ENCODE measurements around the gene STRA6.

STRA6 gene

DNA sequence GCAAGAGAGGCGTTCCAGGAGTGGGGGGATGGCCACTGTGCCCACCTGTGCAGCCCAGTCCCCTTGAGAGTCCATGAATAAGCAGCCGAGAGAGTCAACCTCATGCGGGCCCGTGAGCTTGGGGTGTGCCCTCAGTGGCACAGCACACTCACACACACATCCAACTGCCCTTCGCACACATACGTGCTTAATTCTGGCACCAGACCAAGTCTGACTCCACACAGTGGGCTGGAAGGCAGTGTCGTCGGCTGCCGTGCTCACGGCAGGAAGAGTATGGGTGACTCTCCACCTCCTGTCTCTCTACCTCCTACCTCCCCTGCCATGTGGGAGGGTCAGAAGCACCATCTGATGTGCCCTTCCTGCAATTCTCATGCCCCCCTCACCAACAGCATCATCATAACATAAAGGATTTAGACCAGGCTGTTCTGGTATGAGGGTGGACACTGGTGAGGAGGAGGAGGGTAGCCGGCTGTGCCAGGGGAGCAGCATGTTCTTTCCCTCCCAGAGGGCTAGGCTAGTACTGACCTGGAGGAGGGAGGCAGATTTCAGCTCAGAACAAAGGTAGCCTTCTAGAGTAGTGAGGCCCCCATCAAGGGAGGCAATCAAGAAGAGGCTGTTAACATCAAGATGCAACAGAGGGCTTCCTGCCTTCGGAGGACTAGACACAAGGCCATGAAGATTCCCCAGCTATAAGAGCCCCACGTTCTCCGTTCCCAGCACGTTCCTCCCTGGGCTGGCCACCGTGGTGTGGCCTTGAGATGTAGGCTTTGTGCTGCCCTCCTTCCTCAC is 5.3 kb upstream of the STRA6 start:
- no peak for DNase-seq (ENCODE audit: low spot score)

DNA sequence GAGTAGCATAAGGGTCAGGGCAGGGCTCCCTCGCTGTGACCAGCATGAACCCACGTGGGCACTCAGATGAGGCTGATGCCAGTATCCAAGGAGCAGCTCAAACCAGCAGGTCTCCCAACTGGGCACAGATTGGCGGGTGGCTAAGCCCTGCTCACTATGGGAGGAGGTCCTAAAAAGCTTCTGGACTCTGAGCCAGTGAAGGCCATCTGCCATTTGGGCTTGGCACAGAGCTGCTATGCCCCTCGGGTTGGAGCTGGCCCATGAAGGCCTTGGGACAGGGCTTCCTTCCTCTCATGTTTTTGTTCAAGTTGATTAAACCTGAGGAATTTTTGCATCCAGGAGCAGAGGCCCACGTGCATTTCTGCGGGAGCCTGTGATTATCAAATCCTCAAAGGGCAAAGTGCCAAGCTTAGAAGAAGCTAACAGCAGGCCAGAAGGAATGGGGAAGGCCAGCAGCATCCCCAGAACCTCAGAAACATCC is 4.3 kb upstream of the STRA6 start:
- DNase-seq (ENCODE audit: low spot score), result no peak

DNA sequence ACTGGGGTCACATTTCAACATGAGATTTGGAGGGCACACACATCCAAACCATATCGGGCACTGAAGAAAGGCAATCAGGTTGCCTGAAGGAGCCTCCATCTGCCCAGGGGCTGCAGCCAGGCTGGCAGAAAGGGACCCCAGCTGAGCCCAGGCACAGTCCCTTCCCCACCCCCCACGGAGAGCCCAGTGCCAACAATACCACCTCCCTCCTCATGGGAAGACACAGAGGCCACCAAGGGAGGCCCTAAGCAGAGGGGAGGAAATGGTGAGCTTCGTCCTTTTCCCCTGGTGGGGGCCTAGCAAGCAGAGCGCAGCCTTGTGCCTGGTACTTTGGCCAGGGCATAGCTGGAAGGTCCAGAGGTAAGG is 3.0 kb upstream of the STRA6 start:
- no peak for DNase-seq (ENCODE audit: low spot score)

DNA sequence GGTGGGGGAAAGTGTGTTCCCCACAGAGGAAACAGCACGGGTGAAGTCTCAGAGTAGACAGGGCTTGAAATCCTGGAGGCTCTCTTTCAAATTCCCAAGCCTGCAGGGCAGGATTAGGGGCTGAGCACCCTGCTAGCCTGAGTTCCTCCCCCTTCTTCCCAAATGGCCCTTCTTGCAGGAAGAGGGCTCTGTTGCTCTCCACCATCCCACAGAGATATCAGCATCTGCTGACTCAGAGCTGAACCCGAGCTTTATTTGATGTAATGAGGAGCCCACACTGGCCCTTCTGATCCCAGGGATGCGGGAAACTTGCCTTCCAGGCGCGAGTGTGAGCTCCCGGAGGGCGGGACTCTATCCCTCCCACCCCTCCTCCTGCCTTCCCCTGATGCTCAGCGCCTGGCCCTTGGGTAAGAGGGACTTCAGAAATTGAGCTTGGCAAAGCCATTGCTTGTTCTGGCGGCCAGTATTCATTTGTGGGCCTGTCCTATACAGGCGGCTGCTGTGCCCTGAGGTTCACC is 1.4 kb upstream of the STRA6 start:
- no peak for DNase-seq (ENCODE audit: low spot score)

DNA sequence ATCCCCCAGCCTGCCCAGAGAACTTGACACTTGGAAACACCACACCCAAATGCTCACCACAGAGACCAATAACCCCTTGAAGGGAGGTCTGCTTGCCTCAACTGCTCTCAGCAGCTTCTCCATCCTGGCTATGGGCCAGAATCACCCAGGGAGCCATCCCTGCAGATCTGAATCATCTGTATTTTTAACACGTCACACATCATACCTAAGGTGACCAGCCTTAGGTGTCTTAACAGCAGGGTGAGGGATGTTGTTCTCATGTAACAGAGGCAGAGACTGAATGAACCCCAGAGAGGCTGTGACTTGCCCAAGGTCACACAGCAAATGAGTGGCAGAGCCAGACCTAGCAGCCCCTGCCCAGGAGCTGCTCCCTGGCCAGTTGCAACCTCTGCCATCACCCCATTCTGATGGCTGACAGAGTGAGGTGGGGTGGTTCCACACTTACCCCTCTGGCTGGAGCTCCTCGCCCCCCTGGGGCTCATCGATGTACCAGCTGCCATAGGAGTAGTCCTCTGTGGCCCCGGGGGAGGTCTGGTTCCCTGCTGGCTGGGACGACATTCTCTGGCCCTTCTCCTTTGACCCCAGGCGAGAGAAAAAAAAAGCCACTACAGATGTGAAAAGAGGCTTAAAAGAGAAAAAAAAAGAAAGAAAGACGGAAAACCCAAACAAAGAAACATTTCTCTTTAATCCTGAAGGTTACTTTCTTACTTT is 722 bp downstream of the STRA6 start:
- no peak for DNase-seq (ENCODE audit: low spot score)

DNA sequence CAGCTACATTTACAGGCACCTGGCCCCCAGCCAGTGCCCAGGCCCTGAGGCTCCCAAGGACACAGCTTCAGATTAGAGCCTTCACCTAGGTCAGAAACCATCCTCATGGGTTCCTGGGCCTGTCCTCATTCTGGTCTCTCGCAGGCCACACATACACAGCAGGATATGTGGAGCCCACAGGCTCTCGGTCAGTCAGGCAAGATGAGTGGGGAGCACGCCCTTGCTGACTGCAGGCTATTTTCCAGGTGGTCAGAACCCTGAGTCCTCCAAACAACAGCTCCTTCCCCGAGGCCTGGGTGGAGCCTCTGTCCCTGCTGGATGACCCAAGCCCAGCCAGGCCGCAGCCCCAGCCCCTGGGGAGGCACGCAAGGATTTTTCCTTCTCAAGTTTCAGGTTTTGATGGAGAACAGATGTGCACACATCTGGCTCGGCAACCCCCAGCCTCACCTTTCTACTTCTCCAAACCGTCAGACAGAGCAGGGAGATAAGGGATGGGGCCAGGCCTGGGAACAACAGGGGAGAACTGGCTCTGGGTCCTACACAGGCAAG is 1.6 kb downstream of the STRA6 start:
- no peak for DNase-seq (ENCODE audit: low spot score)

DNA sequence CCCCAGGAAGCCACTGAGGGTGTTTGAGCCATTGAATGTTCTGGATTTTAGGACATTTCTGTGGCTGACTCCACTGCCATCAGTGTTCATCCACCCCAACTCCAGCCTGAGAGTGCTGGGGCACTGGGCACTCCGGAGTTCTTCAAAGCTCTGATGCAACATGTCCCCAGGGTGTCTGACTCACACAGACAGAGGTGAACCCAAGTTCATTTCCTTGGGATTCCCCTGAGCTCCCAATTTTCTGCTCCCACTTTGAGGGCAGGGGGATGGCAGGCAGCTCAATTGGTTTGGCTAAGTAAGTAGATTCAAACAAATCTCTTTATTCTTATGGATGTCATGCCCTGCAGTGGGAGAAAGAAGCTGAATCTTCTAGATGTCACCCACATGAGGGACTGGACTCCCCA is 2.2 kb downstream of the STRA6 start:
- DNase-seq (ENCODE audit: low spot score), result no peak

DNA sequence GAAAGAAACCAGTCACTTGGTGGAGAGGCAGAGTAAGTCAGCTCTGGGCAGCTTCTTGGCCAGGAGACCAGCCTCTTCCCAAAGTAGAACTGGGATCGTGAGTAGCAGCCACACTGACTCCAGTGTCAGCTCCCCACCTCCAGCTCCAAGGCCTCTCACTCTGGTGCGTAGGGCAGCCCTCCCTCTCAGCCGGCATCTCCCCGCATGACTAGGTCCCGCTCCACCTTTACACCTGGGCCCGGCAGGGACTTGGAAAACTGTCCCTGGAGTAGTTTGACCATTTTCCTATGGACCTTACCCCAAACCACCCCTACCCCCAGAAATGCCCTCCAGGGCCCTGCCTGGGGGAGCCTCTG is 3.3 kb downstream of the STRA6 start:
- DNase-seq (ENCODE audit: low spot score), result no peak

DNA sequence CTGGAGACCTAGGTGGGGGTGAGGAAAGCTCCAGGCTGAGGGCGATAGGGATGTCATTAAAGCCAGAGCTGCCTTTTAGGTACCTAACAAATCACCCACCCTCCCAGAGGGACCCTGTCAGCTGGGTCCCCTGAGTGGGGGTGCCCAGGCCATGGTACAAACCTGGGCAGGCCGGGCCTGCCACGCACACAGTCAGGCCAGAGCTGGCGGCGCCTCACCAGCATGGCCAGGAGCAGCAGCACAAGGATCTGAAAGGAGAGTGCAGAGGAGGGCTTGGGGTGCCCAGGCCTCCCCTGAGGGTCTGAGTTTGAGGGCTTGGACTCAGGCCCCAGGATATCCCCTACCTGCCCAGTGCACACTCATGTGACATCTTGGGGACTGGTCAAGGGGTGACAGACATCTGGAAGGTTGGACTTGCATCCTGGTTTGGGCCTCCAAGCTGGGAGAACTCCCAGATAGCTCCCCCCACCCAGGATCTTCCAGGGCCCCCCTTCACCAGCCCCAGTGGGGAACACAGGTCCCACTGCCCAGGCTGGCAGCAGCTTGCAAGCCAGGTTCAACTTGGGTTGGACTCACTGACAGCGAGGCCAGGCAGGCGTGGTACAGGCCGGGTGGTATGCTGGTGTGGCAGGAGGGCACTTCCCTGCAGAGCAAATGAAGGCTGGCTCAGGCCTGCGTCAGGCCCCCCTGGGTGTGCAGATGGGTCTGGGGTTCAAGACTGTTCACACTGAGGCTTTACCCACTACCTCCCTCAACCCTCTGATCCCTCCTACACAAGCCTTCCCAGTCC is 5.2 kb downstream of the STRA6 start:
- no peak for DNase-seq (ENCODE audit: low spot score)

DNA sequence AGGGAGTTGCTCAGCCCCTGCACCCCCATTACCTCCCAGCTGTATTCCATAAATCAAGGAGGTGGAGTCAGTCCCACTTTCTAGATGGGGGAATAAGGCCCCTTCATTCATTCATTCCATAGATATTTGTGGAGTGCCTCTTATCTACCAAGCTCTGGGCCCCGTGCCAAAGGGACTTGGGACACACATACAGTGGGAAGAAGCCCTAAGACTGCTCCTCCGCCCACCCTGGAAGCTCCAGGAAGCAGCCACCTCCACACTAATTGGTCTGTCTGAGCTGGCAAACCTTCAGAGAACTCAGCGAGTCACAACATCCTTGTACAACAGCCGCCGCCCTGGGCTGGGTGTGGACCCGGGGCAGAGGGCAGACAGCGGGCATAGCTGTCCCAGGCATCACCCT is 6.4 kb downstream of the STRA6 start:
- DNase-seq (ENCODE audit: low spot score), result no peak

DNA sequence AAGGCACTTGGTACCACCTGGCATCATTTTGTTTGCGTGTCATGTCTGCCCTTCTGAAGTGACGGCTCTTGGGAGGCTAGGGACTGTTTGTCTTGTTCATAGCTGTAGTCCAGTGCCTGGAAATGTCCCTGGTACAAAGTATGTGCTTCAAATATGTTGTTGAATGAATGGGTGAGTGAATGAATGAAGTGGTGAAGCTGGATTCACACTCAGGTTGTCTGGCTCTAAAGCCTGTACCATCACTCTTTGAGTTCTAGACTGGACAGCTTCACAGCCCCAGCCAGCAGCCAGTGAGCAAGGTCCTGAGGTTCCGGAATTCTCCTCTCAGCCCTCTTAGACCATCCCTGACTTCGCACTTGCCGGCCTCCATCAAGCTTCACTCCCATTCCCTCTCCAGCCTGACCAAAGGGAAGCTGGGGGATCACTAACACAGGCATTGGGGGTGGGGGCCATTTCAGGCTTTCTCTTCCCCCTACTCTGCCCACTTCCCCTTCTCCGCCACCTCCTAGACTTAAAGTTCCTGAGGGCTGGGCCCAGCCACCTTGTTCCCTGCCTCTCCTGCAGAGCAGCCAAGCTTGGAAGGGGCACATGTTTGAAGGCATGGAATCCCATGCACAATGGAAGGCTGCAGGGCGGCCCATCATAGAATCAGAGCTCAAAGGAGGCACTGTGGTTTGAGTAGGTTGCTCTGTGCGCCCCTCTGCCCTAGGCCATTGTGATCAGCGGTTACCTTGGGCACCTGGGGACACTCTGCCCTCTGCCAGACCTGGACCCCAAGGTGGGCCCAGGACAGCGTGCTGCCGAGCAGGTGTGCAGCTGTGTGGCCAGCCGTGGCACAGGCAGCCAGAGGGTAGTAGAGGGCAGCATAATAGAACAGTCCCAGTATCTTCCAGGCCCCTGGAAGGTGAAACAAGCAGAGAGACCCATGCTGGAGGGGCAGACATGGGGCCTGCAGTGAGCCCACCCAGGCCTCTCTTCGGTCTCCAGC is 7.7 kb downstream of the STRA6 start:
- DNase-seq (ENCODE audit: low spot score), result no peak

DNA sequence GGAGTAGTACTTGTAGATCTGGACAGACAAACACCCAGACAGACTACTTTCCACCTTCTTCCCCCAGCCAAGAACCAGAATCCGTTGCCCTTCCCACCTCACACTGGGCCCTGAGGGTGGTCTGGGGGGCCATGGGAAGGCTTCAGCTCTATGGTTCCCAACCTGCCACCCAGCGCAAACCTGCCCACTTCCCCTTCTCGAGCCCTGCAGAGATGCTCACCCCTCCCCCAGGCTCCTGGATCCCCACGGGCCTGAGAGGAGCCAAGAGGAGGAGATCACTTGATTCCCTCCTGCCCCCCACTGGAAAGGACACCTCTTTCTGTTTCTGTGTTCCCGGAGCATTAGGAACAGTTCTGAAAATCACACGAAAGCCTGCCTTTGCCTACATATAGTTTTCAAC is 8.7 kb downstream of the STRA6 start:
- no peak for DNase-seq (ENCODE audit: low spot score)

DNA sequence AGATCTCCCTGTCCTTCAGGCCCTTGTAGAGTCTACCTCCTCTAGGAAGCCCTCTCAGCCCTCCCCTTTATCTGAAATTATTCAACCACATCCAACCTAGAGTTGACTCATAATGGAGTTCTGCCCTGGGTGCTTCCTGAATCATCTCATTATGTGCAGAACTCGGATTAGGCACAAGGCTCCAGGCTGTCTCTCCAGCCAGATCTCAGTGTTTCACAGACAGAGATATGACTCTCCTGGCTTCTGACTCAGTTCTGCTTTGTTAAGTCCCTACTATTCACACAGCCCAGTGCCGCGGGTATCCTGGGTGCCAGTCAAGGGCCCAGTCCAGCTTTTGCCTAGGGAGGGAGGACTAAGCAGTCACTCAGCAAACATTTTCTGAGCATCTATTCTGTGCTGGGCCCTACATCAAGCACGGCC is 9.3 kb downstream of the STRA6 start:
- DNase-seq (ENCODE audit: low spot score), result no peak

DNA sequence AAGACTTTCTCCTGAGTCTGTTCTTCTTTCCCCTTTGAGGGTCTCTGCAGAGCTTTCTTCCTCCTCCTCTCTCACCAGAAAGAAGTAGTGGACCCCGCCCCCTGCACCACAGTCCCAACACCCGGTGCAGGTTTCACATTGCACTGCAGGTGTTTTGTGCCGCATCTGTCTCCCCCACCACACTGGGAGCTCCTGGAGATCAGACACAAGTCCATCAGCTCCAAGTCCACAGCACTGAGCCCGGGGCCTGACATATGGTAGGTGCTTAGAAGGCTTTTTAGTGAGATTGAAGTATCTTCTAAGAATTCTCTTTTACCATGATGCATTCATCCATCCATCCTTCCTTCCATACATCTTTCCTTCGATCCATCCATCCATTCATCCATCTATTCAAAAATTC is 9.8 kb downstream of the STRA6 start:
- DNase-seq (ENCODE audit: low spot score), result no peak

DNA sequence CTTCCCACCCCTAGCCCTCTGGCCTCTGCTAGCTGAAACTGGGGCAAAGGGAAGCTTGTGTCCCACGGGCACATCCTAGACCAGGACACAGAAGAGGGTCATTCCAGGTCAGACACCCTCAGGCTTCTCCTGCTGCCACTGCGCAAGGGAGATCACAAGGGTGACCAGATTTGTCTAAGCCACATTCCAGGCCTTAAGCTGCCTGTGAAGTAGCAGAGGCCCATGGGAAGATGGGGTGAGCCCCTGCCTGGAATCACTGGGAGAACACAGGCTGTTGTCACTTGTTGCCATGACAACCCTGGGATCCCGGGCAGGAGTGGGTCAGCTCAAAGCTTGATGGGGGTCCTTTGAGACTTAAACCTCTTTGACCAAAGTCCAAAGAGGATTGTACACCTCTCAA is 10.8 kb downstream of the STRA6 start:
- DNase-seq (ENCODE audit: low spot score), result no peak

DNA sequence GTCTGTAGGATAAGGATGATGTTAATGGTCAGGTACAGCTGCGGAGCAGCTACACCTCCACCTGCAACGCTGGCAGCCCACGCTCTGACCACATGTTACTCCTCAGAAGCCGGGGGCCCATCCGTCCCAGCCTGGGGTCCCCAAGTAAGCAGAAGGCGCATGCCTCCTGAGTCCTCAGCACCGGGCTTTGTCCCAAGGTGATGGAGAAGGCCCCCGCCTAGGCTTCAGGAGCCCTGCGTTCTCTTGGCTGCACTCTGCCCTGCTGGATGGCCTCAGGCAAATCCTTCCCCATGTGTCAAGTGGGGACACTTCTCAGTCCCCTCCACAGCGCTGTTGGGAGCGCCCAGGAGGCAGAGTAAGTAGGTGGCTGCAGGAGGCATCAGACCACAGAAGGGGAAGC is 14.4 kb downstream of the STRA6 start:
- DNase-seq (ENCODE audit: low spot score), result no peak

DNA sequence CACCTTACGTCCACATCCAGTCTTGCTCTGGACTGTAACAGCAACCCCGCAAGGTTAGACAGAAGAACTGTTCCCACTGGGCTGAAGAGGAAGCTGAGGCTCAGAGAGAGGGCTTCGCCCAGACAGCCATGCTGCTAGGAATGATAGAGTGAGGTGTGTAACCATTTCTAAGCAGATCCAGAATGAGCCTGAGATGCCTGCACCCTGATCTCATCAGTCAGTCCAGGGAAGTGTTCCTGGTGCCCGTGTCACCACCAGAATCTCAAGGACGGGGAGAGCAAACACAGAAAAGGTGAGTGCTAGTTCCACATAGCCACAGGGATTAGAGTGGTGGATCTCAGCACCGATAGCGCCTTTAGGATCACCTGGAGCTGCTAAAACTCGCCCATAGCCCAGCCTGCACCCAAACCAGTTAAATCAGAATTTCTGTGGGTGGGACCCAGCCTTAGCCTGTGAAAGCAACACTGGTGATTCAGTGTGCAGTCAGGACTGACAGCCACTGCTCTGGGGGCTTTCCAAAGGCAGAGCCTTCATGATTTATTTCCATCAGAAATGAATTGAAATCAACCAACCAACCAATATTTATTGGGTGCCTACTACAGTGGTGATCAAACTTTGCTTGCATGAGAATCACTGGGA is 16.8 kb downstream of the STRA6 start:
- no peak for DNase-seq (ENCODE audit: low spot score)

DNA sequence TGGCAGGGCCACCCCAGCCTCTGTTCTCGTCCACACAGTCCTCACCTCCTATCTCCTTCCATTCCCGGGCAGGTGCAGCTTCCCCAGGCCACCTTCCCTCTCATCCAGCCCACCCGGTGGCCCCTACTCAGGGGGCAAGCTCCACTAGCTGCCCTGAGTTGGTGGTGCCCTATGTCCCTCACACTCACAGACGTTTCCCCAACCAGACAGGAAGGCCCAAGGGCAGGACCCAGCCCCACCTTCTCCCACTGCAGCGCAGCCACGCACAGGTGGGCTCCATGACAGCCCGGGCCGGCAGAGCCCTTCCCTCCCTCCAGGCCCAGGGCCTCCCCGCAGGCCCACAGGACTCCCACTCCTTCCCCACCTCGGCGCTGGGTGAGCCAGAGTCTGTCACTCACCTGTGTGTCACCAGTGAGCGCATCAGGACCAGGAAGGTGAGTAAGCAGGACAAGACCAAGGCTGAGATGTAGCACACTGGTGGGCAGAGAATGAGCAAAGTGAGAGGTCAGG is 17.9 kb downstream of the STRA6 start:
- no peak for DNase-seq (ENCODE audit: low spot score)

DNA sequence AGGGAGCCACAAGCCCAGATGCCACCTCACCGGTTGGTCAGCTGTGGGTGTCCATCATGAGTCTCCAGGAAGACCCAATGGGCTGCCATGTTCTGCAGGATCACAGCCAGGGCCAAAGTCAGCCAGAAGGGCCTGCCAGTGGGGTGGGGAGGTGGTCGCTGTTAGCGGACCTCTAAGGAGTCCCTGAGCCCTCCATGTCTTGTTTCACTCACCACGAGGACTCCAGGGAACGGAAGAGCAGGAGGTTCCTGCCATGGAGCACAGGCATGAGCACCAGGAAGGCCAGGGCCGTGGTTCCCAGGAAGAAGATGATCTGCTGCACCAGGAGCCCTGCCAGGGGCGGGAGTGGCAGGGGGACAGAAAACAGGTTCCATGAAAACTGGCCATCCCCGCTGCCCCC is 20.5 kb downstream of the STRA6 start:
- DNase-seq (ENCODE audit: low spot score), result no peak

DNA sequence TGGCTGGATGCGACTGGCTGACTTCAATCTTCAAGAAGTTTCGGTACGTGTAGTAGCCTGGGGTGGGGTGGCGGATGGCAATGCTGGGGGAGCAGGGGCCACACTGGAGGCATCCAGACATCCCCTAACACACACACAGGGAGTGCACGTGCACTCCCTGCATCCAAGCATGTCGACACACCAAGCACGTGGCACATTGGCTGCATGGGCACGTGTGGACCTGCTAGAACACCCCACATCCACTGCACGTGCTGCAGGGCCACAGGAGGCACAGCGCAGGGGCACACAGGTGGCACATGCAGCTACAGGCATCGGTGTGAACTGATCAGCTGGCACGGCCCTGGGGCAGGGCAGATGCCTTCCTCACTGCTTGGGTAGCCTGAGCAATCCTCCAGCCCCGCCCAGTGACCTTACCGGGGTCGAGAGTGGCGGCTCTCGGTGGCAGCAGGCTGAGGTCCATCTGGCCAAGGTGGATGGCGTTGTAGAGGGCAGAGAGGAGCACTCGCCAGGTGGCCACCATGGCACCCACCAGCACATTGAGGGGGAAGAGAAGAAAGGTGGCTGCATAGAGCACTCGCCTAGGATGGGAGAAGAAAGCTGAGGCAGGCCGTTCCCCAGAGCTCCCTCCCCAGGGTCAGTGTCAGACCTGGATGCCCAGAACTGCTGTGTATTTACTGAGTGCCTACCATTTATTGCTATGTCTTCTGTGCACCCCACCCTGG is 21.5 kb downstream of the STRA6 start:
- no peak for DNase-seq (ENCODE audit: low spot score)
